Measurements from ENCODE around the gene SDCCAG8.

The SDCCAG8 gene

DNA sequence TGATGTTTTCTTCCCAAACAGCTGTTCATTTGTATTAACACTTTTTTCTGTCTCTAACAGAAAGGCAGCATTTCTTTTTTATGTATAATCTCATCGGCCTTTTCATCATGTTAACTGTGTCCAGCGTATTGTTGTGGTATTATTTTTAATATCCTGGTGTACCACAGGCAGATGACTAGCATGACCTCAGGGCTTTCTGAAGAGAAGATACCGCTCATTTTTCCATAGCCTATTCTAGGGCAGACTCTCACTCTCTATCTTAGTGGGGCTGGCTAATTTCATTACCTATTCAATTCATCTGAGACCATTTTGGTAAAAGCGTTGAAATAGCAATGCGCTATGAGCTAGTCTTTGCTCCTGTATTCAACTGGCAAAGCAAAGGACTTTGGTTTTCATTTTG lies 209.9 kb downstream of the SDCCAG8 start:
- no peak for DNase-seq

DNA sequence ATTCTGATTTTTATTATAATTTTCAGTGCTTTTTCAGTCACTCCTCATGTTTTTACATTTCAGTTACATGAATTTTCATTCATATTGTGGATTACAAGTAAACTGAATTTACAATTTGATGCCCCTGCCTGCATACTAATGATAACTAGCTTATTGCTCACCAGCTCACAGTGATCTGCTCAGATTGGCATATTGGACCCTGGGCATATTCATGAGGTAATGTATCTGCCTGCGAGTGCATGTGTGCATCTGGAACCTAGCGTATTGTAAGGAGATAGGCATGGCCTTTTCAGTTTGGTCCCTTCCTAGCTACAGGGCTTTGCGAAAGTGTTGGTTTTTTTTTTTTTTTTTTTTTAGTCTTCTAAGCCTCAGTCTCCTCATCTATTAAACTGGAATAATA lies 213.7 kb downstream of the SDCCAG8 start:
- no peak for DNase-seq

DNA sequence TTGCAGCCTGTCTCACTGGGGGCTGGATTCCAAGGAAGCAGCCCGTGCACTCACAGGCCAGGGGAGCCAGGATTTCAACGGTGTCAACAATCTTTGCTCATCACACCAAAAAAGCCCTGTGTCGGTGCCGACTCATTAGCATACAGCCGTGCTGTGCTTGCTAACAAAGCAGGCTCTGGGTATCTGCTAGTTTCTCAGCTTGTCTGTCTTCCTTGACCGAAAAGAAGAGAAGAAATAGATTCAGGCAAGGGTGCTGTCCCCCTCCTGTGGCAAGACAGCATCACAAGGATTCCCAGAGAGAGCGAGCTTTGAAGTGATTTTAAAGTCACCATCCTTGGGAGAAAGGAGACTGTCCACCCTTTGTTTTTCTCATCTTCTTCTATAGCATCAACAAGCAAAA lies 214.7 kb downstream of the SDCCAG8 start:
- DNase-seq, result no peak

DNA sequence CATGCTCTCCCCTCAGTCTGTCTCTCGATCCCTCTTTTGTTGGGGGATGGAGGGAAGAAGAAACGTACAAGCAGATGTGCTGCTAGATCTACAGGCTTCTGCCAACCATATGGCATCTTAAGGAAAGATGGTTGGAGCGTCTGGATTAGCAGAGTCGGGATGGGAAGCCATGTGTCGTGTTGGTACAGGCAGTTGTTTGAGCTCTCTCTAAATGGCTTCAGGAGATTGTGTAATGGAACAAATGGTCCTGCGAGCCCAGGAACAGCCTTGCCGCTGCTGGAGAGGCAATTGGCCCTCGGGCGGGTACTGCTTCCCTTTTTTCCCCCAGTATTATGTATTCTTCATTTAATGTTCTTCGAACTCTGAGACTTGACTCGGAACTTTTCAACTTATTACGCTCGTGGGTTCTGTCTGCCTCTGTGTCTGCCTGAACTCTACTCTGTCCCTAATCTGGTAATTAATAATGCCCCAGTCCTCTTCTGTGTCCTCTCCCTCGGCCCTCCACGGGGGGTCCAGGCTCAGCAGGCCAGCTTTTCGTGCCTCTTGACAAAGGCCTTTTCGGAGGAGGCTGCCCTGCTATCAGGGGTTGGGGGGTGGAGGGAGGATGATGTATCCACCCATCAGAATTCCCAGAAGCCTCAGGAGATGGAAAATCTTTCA lies 215.3 kb downstream of the SDCCAG8 start:
- no peak for DNase-seq

DNA sequence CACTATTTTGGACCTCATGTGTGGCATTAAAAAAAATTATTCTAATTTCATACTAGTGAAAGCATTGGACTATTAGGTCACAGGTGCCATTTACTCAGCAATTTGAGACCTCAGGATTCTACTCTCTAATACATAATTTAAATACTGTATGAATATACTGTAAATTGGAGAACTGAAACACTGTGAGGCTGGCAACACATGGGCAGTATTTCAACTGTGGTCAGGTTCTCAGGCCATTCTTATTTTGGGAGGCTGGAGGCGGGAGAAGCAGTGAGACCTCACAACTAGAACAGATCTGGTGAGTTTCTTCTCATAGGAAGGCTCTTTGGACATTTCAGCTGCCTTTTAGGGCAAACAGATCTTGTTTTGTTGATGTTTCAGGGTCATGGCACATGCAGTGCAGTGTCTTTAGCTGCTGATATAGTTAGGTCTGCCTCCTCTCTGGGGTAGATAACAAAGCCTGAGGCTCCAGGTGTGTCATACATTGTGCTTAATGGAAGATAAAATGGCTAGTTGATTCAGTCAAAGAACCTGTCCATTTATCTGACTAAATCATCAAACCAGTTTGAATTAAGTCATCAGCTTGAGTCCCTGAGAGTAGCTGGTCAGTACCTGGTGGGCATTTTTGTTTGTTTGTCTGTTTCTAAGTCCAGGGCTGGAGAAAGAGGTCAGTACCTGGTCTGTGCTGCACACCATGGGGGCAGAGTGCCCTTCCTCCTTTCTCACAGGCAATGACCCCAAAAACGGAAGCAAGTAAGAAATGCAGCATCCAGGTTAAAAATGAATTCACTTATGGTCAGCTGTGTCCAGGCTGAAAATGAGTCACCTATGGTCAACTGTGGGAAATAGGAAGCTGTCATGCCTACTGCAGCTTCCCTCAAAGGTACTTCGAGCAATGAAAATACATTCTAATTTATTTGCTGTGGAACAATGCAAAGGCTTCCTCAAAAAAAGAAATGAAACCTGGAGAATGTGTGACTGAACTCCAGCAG lies 216.2 kb downstream of the SDCCAG8 start:
- no peak for DNase-seq

DNA sequence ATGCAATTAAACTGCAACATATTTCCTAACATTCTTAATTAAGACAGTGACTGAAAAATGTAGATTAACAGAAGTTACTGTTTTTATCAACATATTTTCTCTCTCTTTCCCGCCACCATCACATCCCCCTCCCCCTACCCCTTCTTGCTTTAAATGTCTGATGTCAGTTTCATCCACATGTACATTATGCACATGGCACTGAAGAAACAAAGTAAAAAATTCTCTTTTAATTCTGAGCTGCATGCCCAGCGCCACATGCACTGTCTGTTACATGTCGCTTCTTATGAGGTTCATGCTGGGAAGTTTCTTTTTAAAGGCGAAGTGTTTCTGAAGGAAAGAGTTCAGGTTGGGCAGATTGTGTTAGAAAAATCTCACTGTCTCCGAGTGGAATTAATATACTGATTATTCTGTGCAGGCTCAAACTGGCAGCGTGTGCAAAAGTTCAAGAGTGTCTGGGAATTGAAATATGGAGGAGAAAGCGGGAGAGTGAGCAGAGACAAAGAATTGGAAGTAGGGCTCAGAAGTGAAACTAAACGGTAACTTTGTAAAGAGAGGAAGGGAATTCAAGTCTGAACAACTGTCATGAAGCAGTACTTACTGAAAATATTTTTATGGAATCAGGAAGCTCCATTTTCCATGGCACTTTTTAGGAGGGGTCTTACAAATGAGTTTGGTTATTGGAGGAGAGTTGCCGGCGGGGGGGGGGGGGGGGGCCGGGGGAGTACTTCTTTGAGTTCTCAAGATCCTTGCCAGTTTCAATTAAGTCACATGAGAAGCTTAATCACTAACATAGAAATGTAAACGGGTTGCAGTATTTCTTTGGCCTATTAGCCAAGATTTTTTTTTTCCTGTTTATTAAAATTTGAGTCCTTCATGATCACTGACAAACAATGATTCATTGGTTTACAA lies 217.6 kb downstream of the SDCCAG8 start:
- no peak for DNase-seq

DNA sequence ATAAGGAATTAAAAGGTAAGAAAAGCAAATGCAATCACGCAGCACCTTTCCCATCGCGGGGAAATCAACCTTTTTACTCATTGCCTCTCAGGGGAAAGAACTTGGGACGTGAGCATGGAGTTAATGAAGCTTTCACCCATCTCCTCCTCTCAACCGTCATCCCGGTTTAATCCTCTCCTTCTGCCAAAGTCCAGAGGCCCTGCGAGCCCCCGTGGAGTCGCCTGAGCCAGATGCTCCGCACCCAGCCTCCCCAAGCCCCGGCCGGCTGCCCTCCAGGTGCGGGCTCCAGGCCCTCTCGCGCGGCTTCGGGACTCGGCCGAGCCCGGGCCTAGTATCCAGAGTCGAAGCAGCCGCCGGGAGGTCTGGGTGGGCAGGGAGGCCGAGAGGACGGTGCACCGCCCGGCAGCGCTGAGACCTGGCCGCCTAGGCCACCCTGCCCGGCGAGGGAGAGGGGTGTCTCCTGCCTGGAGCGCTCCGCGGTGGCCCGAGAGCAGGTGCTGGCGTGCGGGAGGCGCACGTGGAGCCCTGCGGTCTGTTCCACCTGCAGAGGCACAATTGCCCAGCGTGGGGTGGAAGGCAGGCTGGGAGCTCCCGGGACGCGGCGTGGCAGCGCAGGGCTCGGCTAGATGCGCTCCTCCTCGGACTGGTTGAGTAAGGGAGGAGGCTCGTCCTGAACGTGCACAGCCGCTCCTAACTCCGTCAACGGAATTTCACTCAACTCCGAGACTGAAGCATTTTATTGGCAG lies 218.5 kb downstream of the SDCCAG8 start:
- no peak for DNase-seq

DNA sequence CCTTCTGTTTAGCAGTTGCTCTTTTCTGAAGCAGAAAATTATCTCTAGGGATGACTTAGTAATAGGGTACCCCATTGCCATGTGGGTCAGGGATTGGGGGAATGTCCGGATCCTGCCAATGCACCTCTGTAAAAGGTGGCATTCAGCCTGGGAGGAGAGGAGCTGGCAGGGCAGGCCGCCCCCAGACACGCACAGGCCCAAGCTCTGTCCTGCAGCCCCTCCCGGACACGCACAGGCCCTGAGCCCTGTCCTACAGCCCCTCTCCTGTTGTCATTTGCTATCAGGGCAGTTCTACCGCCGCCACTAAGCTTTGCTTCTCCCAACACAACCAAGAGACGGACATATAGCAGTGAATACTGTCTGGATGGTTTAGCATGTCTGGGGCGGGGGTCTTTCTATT lies 219.1 kb downstream of the SDCCAG8 start:
- DNase-seq, result no peak

DNA sequence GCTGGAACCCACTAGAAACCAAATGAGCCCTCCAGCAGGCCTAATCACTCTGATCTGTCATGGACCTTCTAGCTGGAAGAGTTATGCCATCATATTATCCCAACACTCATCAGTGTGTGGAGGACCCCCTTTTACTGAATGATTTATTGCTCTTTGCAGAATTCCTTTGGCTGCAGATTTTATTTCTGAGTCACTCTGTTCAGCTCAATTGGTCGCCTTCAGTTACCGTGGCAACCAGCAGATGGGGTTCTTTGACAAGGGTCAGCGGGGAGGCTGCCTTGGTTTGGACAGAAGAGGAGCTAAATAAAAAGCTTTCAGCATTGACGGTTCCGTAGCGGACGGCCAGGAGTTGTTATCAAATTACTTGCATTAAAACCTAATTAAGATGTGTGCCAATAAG lies 220.1 kb downstream of the SDCCAG8 start:
- no peak for DNase-seq

DNA sequence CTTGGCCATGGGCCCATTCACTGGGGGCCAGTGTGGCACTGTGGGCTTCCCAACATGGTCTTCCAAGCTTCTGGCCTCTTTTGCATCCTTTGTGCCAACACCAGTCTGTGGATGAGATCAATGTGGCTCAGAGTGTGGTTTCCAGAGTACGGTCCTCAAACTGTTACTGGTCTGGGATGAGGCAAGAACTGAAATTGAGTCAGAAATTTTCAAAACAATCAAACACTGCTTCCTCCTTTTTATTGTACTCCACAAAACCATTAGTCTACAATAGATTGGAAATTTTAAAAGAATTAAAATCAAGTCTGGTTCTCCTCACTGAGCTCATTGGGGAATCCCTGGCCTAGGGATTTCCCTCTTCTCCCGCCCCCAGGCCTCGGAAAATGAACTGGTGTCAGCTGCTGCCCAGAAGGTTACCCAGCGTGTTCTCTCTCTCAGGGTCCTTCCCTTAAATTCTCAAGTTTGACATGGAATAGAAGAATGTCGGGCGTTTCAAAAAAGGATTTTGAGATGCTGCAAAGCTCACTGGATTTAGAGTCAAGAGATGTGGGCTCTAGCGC lies 222.0 kb downstream of the SDCCAG8 start:
- DNase-seq, result no peak

DNA sequence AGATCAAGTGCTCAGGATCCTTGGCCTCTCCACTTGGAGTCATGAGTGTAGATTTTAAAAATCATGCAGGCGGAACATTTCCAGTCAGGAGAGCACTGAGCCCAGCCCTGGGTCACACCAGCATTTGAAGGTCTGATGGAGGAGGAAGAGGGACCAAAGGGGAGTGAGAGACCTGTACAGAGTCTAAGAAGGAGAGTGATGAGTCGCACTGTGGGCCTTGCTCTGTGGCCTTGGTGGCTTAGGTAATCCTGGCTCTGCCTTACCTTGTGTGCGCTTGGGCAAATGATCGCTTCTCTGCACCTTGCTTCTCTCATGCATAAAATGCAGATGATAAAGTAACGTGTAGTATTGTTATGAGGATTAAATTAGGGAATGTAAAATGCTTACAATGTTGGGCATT lies 225.3 kb downstream of the SDCCAG8 start:
- DNase-seq, result no peak

DNA sequence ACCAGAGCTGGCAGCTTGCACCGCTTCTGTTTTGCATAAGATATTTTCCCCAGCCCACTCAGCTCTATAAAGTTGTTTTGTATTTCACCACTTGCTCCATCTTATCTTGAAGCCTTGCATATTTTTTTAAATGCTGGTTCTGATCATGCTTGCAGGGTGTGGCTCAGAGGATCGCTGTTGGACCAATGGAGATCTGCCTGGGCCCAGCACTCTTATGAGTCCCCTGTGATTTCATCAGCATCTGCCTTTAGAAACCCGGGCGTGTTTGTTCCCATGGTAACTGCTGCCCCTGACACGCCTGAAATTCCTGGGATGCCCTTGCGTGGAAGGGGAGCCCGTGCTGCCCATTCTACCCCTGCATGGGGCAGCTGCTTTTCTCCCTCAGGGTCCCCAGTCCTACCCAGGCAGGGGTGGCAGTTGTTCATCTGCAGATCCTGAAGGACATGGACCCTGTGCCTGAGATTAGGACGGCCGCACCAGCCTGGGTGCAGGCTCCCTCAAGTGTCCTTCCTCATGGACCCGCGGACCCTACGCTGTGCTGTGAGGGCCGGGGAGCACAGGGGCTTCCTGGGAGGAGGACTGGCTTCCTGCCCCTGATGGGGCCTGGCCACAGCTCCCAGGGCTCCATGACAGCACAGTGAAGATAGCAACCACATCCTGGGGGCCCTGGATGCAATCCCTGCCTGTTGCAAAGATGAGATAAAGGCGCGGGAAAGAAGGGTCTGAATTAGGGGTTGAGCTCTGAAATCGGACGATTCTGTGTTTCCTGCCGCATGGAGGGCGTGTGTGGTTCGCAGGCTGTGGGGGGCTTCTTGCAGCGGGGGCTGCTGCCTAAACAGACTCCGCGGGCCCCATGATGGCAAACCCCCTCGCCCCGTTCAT lies 226.5 kb downstream of the SDCCAG8 start:
- no peak for DNase-seq

DNA sequence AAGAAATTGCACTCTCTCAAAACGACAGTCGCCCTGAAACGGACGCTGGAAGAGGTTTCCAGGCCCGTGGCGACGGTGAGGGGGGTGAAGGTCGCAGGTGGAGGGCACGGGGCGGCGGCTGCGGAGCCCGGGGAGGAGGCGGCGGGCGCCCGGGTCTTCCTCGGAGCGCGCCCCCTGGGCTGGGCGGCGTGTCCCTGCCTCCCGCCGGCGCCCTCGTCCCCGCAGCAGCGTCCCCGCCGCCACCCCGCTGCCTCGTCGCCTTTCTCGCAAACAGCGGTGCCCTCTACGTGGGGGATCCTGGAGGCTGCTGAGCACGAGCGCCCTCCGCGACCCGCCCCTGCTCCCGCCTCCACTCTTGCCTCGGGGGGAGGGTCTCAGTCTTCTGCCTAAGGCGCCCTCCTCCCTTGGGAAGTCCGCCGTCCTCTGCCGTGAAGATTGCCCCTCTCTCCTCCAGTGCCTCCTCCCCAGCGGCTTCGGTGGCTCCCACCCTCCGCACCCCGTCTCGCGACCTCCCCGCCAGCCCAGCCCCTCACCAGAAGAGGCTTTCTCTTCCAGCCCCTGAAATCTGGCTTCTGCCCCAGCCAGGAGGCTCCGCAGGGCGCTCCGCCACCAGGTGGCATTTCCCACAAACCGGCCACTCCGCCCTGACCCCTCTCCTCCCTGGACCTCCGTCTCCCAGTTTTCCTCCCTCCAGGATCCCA lies 227.4 kb downstream of the SDCCAG8 start:
- DNase-seq, result no peak

DNA sequence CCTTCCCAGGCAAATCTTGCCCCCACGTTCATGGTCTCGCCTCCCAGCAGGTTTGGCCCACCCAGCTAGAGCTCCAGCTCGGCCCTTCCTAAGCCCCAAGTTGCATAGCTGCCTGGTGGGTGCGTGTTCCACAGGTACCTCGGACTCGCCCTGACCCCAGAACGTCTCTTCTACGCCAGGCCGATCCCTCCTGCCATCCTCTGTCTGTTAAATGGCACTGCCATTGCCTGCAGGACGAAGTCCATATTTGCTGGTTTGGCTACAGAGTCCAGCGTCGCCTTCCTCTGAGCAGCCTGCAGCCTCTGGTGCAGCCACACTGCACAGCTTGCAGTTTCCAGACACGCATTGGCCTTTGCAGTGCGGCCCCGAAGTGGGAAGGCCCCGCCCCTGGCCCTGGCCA lies 228.1 kb downstream of the SDCCAG8 start:
- no peak for DNase-seq

DNA sequence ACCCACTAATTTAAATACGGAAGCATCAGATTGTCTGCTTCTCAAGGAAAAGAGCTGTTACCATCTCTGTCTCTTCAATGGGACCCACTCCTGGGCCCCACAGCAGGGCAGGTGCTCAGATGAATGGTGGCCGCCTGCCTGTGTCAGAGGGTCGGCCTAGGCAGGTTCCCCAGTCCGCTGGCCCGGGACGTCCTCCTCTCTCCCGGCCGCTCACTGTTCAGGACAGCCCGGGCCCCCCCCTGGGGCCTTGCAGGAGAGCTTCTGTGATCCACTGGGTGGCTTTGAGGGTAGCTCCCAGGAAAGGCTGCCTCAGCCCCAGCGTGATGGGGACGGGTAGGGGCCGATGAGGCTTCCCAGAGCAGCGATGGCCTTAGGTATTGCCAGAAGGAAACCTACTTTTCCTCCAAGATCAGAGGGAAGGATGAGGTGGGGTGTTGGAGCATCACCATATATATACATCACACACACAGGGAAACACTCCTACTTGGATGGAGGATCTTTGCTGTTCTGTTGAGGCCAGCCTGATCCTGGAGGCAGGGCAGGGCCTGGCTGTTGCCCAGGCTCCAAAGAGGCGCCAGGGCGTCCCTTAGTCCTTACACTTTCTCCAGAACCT lies 231.3 kb downstream of the SDCCAG8 start:
- no peak for DNase-seq

DNA sequence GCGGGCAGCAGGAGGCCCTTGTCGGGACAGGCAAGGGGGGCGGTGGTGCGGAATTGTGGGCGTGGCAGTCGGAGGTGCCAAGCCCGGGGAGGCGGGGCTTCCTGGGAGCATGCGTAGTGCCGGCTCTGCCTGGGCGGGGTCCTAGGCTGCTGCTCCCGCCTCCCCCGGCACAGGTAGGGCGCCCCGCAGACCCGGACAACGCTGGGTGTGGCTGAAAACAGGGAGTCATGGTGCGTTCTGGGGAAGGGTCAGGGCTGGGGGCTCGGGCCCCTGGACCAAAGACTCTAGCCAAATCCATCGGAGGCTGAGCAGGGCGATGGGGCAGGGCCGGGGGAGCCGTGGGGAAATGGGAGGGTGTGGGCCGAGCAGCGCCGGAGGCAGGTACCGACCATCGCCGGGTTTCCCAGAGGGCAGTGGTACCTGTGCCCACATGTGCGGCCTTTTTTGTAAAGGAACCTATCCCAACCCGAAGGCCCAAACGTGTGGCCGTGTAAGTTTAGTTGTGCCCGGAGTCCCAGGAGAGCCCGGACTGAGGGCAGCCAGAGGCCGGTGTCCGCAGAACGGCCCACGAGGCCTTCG lies 231.9 kb downstream of the SDCCAG8 start:
- no peak for DNase-seq

DNA sequence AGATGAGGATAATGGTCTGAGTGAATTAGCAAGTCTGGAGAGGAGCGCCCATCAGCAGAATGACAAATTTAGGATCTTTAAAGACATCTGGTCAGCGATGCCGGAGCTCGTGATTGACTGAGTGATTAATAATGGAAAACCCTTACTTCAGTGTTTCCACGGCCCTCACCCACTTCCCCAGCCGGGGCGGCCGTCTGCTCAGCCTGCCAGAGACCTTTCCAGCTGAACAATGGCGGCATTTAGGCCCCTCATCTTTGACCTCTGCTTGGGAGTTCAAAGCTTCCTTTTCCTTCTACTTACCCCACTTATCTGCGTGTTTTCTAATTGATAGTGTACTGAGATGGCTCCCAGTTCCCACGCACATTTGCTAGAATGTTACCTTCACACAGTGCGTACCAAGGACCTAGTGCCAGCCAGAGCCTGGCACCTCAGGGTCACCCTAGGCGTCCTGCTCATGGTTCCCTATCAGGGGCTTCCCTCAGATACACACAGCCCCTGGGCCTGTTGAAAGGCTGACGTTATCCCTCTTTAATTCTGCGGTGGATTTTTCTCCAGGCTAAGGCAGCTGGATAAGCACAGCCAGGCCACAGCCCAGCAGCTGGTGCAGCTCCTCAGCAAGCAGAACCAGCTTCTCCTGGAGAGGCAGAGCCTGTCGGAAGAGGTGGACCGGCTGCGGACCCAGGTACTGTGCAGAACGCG lies 232.8 kb downstream of the SDCCAG8 start:
- no peak for DNase-seq

DNA sequence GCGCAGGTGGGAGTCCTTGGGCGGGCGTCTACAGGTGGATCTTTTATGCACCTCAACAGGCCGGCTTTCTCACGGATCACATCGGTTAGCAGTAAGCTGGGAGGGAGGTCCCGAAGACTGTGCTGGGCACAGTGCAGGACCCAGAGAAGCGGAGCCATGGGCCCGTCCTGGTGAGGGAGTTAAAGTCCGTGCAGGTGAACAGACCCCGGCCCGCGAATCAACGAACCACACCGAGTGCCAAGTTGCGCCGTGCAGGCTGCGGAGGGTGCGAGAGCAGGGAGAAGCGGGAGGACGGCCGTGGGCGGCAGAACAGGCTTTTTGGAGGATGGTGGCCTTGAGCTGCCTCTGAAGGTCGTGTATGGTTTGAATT lies 233.3 kb downstream of the SDCCAG8 start:
- DNase-seq, result no peak

Measured in effector CD4-positive, alpha-beta T cell (primary cell).